ENCODE measurements around the gene ARPC1B. TPM values are rescaled to one million over a fixed set of nuclear protein-coding genes. Genes with fewer than 3 reads are reported as not detected.

ARPC1B gene
- total and polyA plus RNA-seq, 4 donors = 43.9 to 182 (median 112) TPM

DNA sequence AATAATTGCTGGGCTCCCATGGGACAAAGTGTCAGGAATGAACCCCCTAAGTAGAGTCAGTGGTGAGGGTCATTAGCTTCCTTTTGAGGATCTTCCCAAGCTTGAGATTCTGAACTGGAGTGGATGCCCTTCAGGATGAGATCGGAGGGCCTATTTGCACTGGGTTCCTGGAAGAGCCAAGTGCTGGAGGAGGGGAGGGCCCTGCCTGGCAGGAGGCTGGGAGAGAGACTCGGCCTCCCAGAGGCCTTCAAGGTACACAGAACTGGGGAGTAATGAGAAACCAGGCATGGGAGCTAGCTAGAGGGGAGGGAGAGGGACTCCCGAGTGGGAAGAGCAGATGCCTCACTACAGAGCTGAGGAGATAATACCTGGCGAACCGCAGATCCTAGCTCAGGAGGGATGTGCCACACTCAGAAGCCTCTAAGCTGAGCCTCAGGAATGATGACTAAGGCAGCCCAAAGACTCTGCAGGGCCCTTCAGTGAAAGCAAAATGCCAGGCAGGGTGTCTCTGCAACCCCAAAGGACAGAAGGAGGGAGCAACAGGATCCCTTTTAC, 24.4 kb downstream of the ARPC1B start:
- peaks cover 0 to 9% (median 8%) of the 10 kb centered on the region in 4 donors for H3K4me1 ChIP-seq (ENCODE audit: control insufficient read depth in 4 of 4, insufficient read depth in 4 of 4, low read length in 3 of 4)
- DNase-seq (ENCODE audit: low spot score) = no peak
- H3K36me3 ChIP-seq (ENCODE audit: control insufficient read depth in 4 of 4, insufficient read depth in 3 of 4, low read depth in 1 of 4, low read length in 3 of 4) = peaks cover 11 to 69% (median 25%) of the 10 kb centered on the region in 4 donors
- H3K9me3 ChIP-seq (ENCODE audit: control insufficient read depth in 4 of 4, low read length in 3 of 4) = no peaks in the 10 kb centered on the region
- H3K4me3 ChIP-seq (ENCODE audit: low read depth in 1 of 3, low read length in 3 of 3) = no peak overlapping the region
- TF ChIP-seq, protein P1, sequence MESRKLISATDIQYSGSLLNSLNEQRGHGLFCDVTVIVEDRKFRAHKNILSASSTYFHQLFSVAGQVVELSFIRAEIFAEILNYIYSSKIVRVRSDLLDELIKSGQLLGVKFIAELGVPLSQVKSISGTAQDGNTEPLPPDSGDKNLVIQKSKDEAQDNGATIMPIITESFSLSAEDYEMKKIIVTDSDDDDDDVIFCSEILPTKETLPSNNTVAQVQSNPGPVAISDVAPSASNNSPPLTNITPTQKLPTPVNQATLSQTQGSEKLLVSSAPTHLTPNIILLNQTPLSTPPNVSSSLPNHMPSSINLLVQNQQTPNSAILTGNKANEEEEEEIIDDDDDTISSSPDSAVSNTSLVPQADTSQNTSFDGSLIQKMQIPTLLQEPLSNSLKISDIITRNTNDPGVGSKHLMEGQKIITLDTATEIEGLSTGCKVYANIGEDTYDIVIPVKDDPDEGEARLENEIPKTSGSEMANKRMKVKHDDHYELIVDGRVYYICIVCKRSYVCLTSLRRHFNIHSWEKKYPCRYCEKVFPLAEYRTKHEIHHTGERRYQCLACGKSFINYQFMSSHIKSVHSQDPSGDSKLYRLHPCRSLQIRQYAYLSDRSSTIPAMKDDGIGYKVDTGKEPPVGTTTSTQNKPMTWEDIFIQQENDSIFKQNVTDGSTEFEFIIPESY (IDR thresholded peaks at IDR 0.05) = no peak
- TF ChIP-seq, protein P2, sequence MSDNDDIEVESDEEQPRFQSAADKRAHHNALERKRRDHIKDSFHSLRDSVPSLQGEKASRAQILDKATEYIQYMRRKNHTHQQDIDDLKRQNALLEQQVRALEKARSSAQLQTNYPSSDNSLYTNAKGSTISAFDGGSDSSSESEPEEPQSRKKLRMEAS (IDR thresholded peaks at IDR 0.05) = no peak
- TF ChIP-seq GABPA (IDR thresholded peaks at IDR 0.05 in 1 of 2, conservative IDR thresholded peaks at IDR 0.05 in 1 of 2) = no peak
- TF ChIP-seq FOXA1 (IDR thresholded peaks at IDR 0.05) = no peak
- no peak for TF ChIP-seq TAF1 (conservative IDR thresholded peaks at IDR 0.05)
- TF ChIP-seq HNF4A (conservative IDR thresholded peaks at IDR 0.05) = no peak
- TF ChIP-seq SP1 (IDR thresholded peaks at IDR 0.05) = no peak
- TF ChIP-seq, protein P3, sequence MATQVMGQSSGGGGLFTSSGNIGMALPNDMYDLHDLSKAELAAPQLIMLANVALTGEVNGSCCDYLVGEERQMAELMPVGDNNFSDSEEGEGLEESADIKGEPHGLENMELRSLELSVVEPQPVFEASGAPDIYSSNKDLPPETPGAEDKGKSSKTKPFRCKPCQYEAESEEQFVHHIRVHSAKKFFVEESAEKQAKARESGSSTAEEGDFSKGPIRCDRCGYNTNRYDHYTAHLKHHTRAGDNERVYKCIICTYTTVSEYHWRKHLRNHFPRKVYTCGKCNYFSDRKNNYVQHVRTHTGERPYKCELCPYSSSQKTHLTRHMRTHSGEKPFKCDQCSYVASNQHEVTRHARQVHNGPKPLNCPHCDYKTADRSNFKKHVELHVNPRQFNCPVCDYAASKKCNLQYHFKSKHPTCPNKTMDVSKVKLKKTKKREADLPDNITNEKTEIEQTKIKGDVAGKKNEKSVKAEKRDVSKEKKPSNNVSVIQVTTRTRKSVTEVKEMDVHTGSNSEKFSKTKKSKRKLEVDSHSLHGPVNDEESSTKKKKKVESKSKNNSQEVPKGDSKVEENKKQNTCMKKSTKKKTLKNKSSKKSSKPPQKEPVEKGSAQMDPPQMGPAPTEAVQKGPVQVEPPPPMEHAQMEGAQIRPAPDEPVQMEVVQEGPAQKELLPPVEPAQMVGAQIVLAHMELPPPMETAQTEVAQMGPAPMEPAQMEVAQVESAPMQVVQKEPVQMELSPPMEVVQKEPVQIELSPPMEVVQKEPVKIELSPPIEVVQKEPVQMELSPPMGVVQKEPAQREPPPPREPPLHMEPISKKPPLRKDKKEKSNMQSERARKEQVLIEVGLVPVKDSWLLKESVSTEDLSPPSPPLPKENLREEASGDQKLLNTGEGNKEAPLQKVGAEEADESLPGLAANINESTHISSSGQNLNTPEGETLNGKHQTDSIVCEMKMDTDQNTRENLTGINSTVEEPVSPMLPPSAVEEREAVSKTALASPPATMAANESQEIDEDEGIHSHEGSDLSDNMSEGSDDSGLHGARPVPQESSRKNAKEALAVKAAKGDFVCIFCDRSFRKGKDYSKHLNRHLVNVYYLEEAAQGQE (IDR thresholded peaks at IDR 0.05) = no peak
- WGBS = 88% methylated on average over 5 of the region's 5 CpGs
- no peaks in the 10 kb centered on the region for H3K27me3 ChIP-seq (ENCODE audit: control insufficient read depth in 4 of 4, insufficient read depth in 4 of 4, low read length in 3 of 4)
- no peak overlapping the region for H3K27ac ChIP-seq (ENCODE audit: low read depth in 1 of 2, low read length in 2 of 2)
- no peak overlapping the region for H3K9ac ChIP-seq (ENCODE audit: low read depth in 1 of 2, low read length in 2 of 2)

DNA sequence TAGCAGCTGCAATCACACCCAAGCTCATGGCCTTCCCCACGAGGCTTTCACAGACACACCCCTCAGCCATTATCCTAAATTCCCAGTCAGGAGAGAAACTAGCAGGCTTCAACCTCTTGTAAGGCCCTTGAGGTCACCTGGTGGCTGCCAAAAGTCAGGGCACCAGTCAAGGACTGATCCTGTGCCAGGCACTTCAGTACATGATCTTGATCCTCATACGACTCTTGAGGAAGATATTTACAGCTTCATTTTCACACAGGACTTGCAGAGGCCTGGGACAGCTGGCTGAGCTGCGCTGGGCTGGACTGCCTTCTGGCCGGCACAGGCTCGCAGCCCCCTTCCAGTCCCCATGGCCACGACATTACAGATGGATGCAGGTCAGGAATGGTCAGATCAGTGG, 25.1 kb downstream of the ARPC1B start:
- TF ChIP-seq JUND (IDR thresholded peaks at IDR 0.05) = no peak
- TF ChIP-seq RXRA (IDR thresholded peaks at IDR 0.05) = no peak
- TF ChIP-seq, protein P4, sequence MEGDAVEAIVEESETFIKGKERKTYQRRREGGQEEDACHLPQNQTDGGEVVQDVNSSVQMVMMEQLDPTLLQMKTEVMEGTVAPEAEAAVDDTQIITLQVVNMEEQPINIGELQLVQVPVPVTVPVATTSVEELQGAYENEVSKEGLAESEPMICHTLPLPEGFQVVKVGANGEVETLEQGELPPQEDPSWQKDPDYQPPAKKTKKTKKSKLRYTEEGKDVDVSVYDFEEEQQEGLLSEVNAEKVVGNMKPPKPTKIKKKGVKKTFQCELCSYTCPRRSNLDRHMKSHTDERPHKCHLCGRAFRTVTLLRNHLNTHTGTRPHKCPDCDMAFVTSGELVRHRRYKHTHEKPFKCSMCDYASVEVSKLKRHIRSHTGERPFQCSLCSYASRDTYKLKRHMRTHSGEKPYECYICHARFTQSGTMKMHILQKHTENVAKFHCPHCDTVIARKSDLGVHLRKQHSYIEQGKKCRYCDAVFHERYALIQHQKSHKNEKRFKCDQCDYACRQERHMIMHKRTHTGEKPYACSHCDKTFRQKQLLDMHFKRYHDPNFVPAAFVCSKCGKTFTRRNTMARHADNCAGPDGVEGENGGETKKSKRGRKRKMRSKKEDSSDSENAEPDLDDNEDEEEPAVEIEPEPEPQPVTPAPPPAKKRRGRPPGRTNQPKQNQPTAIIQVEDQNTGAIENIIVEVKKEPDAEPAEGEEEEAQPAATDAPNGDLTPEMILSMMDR (IDR thresholded peaks at IDR 0.05; ENCODE audit: low read depth, low read length, missing input control) = no peak
- TF ChIP-seq, protein P2 (IDR thresholded peaks at IDR 0.05) = no peak
- TF ChIP-seq, protein P3 (IDR thresholded peaks at IDR 0.05) = no peak
- TF ChIP-seq NR2F2 (IDR thresholded peaks at IDR 0.05) = no peak
- TF ChIP-seq, protein P1 (IDR thresholded peaks at IDR 0.05) = no peak
- no peak for TF ChIP-seq RAD21 (IDR thresholded peaks at IDR 0.05)
- TF ChIP-seq, protein P5, sequence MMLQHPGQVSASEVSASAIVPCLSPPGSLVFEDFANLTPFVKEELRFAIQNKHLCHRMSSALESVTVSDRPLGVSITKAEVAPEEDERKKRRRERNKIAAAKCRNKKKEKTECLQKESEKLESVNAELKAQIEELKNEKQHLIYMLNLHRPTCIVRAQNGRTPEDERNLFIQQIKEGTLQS (IDR thresholded peaks at IDR 0.05) = no peak
- TF ChIP-seq FOXA1 (IDR thresholded peaks at IDR 0.05) = no peak
- TF ChIP-seq YY1 (IDR thresholded peaks at IDR 0.05) = no peak
- TF ChIP-seq TAF1 (conservative IDR thresholded peaks at IDR 0.05) = no peak
- TF ChIP-seq GABPA (IDR thresholded peaks at IDR 0.05 in 1 of 2, conservative IDR thresholded peaks at IDR 0.05 in 1 of 2) = no peak
- no peak for TF ChIP-seq HNF4G (IDR thresholded peaks at IDR 0.05)
- TF ChIP-seq EGR1 (IDR thresholded peaks at IDR 0.05; ENCODE audit: low read depth in 2 of 2) = no peak
- TF ChIP-seq SP1 (IDR thresholded peaks at IDR 0.05) = no peak
- no peak for TF ChIP-seq HNF4A (conservative IDR thresholded peaks at IDR 0.05)
- no peak for DNase-seq (ENCODE audit: low spot score)
- no peak overlapping the region for H3K4me3 ChIP-seq (ENCODE audit: low read depth in 1 of 3, low read length in 3 of 3)
- peaks cover 6 to 72% (median 26%) of the 10 kb centered on the region in 4 donors for H3K36me3 ChIP-seq (ENCODE audit: control insufficient read depth in 4 of 4, insufficient read depth in 3 of 4, low read depth in 1 of 4, low read length in 3 of 4)
- no peaks in the 10 kb centered on the region for H3K9me3 ChIP-seq (ENCODE audit: control insufficient read depth in 4 of 4, low read length in 3 of 4)
- no peak overlapping the region for H3K27ac ChIP-seq (ENCODE audit: low read depth in 1 of 2, low read length in 2 of 2)
- H3K9ac ChIP-seq (ENCODE audit: low read depth in 1 of 2, low read length in 2 of 2) = no peak overlapping the region
- H3K27me3 ChIP-seq (ENCODE audit: control insufficient read depth in 4 of 4, insufficient read depth in 4 of 4, low read length in 3 of 4) = no peaks in the 10 kb centered on the region
- H3K4me1 ChIP-seq (ENCODE audit: control insufficient read depth in 4 of 4, insufficient read depth in 4 of 4, low read length in 3 of 4) = peaks cover 0 to 9% (median 8%) of the 10 kb centered on the region in 4 donors
- 88% methylated on average over 6 of the region's 6 CpGs for WGBS

Data from liver (tissue), 9 donors.